Cerebellar cortex (tissue), 1 donor: ENCODE measurements around the gene MTUS2.

Experiments
- DNase-seq: peaks from one replicate; pipeline ENCODE4 v3.0.0-alpha.2; 2015; ENCODE audit warnings: low spot score

Gene MTUS2

GRCh38 chr13:29508130-29508875, 688.2 kb downstream of the MTUS2 start:
- DNase-seq = peak; percentile 93

- no peak for DNase-seq
These were observed 688.7 kb downstream of the MTUS2 start for GRCh38 chr13:29508876-29509252.

GRCh38 chr13:29509999-29510589, 690.0 kb downstream of the MTUS2 start:
- peak; percentile 13 for DNase-seq

GRCh38 chr13:29510651-29511084, 690.5 kb downstream of the MTUS2 start:
- DNase-seq = no peak

GRCh38 chr13:29511106-29511796, 691.1 kb downstream of the MTUS2 start:
- no peak for DNase-seq

GRCh38 chr13:29511980-29512379, 691.8 kb downstream of the MTUS2 start:
- no peak for DNase-seq

GRCh38 chr13:29513002-29513980, 693.2 kb downstream of the MTUS2 start:
- no peak for DNase-seq

- no peak for DNase-seq
These were observed 694.0 kb downstream of the MTUS2 start for GRCh38 chr13:29513981-29514719.

GRCh38 chr13:29514720-29515310, 694.7 kb downstream of the MTUS2 start:
- no peak for DNase-seq

GRCh38 chr13:29515372-29515771, 695.2 kb downstream of the MTUS2 start:
- DNase-seq = no peak

GRCh38 chr13:29516012-29516411, 695.9 kb downstream of the MTUS2 start:
- DNase-seq = no peak

GRCh38 chr13:29516880-29517279, 696.7 kb downstream of the MTUS2 start:
- no peak for DNase-seq

- no peak for DNase-seq
These were observed 699.8 kb downstream of the MTUS2 start for GRCh38 chr13:29519921-29520320.

GRCh38 chr13:29520671-29521070, 700.5 kb downstream of the MTUS2 start:
- DNase-seq = no peak

GRCh38 chr13:29521336-29521735, 701.2 kb downstream of the MTUS2 start:
- DNase-seq = no peak

GRCh38 chr13:29522044-29522685, 702.0 kb downstream of the MTUS2 start:
- DNase-seq = no peak

- DNase-seq = peak; percentile 9
These were observed 703.2 kb downstream of the MTUS2 start for GRCh38 chr13:29523199-29523961.

- peak; percentile 34 for DNase-seq
These were observed 704.0 kb downstream of the MTUS2 start for GRCh38 chr13:29524176-29524575.

GRCh38 chr13:29524641-29525040, 704.5 kb downstream of the MTUS2 start:
- DNase-seq = no peak

- no peak for DNase-seq
These were observed 705.6 kb downstream of the MTUS2 start for GRCh38 chr13:29525757-29526156.
